ENCODE results near the gene MAP2K1.

The MAP2K1 gene

GRCh38 chr15:66429117-66429516, 42.4 kb downstream of the MAP2K1 start:
- Histone ChIP-seq H3K4me1 (ENCODE audit: control insufficient read depth, insufficient read depth, low read length) (no peaks in the 10 kb centered on the region), H3K9me3 (ENCODE audit: control insufficient read depth, insufficient read depth, low read depth, low read length) (no peaks in the 10 kb centered on the region), H3K36me3 (ENCODE audit: control insufficient read depth in 2 of 2, insufficient read depth in 1 of 2, low read length in 2 of 2) (no peaks in the 10 kb centered on the region; a peak in 1 of 3 replicates), H3K4me3 (ENCODE audit: low read depth, low read length) (no peak overlapping the region), H3K27ac (ENCODE audit: extremely low read depth, low read depth, low read length) (no peak overlapping the region)
- ChIA-PET CTCF (no interaction called here), POLR2A (no interaction called here)
- TF ChIP-seq WT1 (tag by site-specific recombination; IDR thresholded peaks at IDR 0.05) (peak; percentile 66; the same call in 1 of the 2 replicates), ZBTB49 (tag by site-specific recombination; IDR thresholded peaks at IDR 0.05; ENCODE audit: low read depth) (no peak)

GRCh38 chr15:66429546-66429945, 42.8 kb downstream of the MAP2K1 start:
- ChIA-PET POLR2A (no interaction called here), CTCF (interaction anchor here (0.6 kb wide), 1 partner anchor 249 kb away, joined by 3 read pairs; no protein-coding TSS in a partner anchor)
- no peaks in the 10 kb centered on the region for H3K9me3 ChIP-seq (ENCODE audit: control insufficient read depth, insufficient read depth, low read depth, low read length)
- no peak overlapping the region for H3K27ac ChIP-seq (ENCODE audit: extremely low read depth, low read depth, low read length)
- TF ChIP-seq ZNF558 (tag by site-specific recombination; IDR thresholded peaks at IDR 0.05) (no peak), OSR2 (tag by site-specific recombination; IDR thresholded peaks at IDR 0.05) (no peak), ZNF148 (tag by site-specific recombination; IDR thresholded peaks at IDR 0.05; ENCODE audit: borderline replicate concordance) (no peak), ZBTB7A (tag by site-specific recombination; IDR thresholded peaks at IDR 0.05; ENCODE audit: low read depth) (no peak), WT1 (tag by site-specific recombination; IDR thresholded peaks at IDR 0.05) (no peak), ZNF76 (tag by site-specific recombination; IDR thresholded peaks at IDR 0.05; ENCODE audit: borderline replicate concordance, low read depth) (no peak), ZNF792 (tag by site-specific recombination; IDR thresholded peaks at IDR 0.05) (no peak), ZNF114 (tag by site-specific recombination; IDR thresholded peaks at IDR 0.05) (no peak), MEIS1 (CRISPR knock-in tag; IDR thresholded peaks at IDR 0.05; ENCODE audit: borderline replicate concordance) (no peak), KLF17 (tag by site-specific recombination; IDR thresholded peaks at IDR 0.05) (no peak), GLIS2 (tag by site-specific recombination; IDR thresholded peaks at IDR 0.05) (no peak), PRDM10 (tag by site-specific recombination; IDR thresholded peaks at IDR 0.05) (no peak), MZF1 (tag by site-specific recombination; IDR thresholded peaks at IDR 0.05; ENCODE audit: borderline replicate concordance) (no peak), ZNF266 (tag by site-specific recombination; IDR thresholded peaks at IDR 0.05; ENCODE audit: low read depth) (no peak), PRDM4 (tag by site-specific recombination; IDR thresholded peaks at IDR 0.05) (no peak)
- no peaks in the 10 kb centered on the region; a peak in 1 of 3 replicates for H3K36me3 ChIP-seq (ENCODE audit: control insufficient read depth in 2 of 2, insufficient read depth in 1 of 2, low read length in 2 of 2)
- H3K4me3 ChIP-seq (ENCODE audit: low read depth, low read length): no peak overlapping the region
- no peaks in the 10 kb centered on the region for H3K4me1 ChIP-seq (ENCODE audit: control insufficient read depth, insufficient read depth, low read length)
